ENCODE measurements around the gene PTGFRN. TPM values are rescaled to one million over a fixed set of nuclear protein-coding genes. Genes with fewer than 3 reads are reported as not detected.

Gene PTGFRN
- total RNA-seq, 4 donors from 2014 or later: 10.7 to 39.8 (median 28.5) TPM

GRCh38 chr1:116942344-116942743 lies 32.6 kb downstream of the PTGFRN start:
- no peak for ATAC-seq (ENCODE audit: low FRiP score)
- TF ChIP-seq, protein P1, sequence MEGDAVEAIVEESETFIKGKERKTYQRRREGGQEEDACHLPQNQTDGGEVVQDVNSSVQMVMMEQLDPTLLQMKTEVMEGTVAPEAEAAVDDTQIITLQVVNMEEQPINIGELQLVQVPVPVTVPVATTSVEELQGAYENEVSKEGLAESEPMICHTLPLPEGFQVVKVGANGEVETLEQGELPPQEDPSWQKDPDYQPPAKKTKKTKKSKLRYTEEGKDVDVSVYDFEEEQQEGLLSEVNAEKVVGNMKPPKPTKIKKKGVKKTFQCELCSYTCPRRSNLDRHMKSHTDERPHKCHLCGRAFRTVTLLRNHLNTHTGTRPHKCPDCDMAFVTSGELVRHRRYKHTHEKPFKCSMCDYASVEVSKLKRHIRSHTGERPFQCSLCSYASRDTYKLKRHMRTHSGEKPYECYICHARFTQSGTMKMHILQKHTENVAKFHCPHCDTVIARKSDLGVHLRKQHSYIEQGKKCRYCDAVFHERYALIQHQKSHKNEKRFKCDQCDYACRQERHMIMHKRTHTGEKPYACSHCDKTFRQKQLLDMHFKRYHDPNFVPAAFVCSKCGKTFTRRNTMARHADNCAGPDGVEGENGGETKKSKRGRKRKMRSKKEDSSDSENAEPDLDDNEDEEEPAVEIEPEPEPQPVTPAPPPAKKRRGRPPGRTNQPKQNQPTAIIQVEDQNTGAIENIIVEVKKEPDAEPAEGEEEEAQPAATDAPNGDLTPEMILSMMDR (IDR thresholded peaks at IDR 0.05): no peak

DNA sequence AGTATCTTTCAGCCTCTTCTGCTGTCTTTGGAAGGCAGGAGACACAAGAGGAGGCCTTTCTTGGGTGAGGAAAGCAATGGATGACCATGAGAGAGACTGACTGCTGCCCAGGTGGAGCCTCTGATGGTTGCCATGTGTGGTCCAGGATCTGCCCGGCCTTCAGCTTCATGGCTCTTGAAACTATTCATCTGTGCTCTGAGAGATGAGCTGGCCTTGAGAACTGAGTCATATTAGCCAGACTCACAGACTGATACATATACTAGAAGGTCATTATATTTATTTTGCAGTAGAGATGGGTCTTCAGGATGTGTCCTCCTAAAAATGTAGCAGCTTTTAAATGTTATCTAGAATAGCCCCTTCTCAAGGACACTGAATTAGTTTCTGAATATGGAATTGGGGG lies 33.7 kb downstream of the PTGFRN start:
- no peak for ATAC-seq (ENCODE audit: low FRiP score)
- no peak for DNase-seq (ENCODE audit: low spot score)
- TF ChIP-seq, protein P1 (IDR thresholded peaks at IDR 0.05): no peak

More at GRCh38 chr1:116942344-116942743, 32.6 kb downstream of the PTGFRN start:
- no peak for DNase-seq (ENCODE audit: low spot score)

DNA sequence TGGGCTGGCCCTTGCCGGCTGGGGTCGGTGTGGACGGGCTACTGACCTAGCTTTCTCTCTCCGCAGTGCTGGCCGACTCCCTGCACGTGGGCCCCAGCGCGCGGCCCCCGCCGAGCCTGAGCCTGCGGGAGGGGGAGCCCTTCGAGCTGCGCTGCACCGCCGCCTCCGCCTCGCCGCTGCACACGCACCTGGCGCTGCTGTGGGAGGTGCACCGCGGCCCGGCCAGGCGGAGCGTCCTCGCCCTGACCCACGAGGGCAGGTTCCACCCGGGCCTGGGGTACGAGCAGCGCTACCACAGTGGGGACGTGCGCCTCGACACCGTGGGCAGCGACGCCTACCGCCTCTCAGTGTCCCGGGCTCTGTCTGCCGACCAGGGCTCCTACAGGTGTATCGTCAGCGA lies 34.9 kb downstream of the PTGFRN start:
- no peak for ATAC-seq (ENCODE audit: low FRiP score)
- DNase-seq (ENCODE audit: low spot score): no peak
- TF ChIP-seq, protein P1 (IDR thresholded peaks at IDR 0.05): no peak

- TF ChIP-seq, protein P1 (IDR thresholded peaks at IDR 0.05): no peak
- ATAC-seq (ENCODE audit: low FRiP score): no peak
- no peak for DNase-seq (ENCODE audit: low spot score)
Observed at GRCh38 chr1:116945421-116945820, 35.7 kb downstream of the PTGFRN start.

- DNase-seq (ENCODE audit: low spot score): no peak
- no peak for ATAC-seq (ENCODE audit: low FRiP score)
- TF ChIP-seq, protein P1 (IDR thresholded peaks at IDR 0.05): no peak
Observed at GRCh38 chr1:116945996-116946395, 36.3 kb downstream of the PTGFRN start.

DNA sequence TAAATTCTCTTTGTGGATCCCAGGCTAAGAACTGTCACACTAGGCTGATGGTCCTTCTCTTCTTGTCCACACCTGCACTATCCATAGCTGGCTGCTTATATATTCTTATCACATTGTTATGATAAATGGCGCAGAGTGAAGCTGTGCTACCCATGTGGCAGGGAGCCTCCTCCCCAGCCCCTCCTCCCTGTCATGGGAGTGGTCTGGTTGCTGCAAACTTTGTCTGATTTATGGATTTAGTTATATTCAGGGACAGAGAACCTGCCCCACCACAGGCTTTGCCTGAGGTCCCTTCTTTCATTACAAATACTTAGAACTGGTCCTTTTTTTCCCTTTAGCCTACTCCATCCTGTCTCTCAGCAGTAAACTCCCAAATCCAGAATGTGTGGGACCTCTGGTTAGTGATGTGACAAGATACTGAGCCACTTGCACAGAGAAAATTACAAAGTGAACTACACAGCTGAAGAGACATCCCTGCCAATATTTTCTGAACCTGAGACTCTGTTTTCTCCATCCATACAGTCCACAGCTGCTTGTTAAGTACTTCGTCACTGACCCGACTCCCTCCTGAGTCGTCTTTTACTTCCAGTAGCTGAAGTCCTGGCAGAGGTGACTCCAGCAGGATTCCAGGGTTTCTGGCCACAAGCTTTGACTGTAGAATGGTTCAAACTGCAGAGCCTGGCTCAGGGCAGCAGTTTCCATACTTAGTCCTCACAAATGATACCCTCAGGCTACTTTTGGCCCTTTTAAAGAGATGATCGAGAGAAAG lies 37.6 kb downstream of the PTGFRN start:
- ATAC-seq (ENCODE audit: low FRiP score): no peak
- TF ChIP-seq, protein P1 (IDR thresholded peaks at IDR 0.05): no peak
- DNase-seq (ENCODE audit: low spot score): no peak

- ATAC-seq (ENCODE audit: low FRiP score): no peak
- TF ChIP-seq, protein P1 (IDR thresholded peaks at IDR 0.05): no peak
Observed at GRCh38 chr1:116948046-116948445, 38.3 kb downstream of the PTGFRN start.

More at GRCh38 chr1:116948046-116948445, 38.3 kb downstream of the PTGFRN start:
- DNase-seq (ENCODE audit: low spot score): no peak

Measured in omental fat pad (tissue), 4 donors.